Measurements from ENCODE around the gene IGFBP6. TPM values are rescaled to one million over a fixed set of nuclear protein-coding genes. Genes with fewer than 3 reads are reported as not detected.

Gene IGFBP6
- total RNA-seq, 1 experiment from 2014 or later, result 6.4 TPM

DNA sequence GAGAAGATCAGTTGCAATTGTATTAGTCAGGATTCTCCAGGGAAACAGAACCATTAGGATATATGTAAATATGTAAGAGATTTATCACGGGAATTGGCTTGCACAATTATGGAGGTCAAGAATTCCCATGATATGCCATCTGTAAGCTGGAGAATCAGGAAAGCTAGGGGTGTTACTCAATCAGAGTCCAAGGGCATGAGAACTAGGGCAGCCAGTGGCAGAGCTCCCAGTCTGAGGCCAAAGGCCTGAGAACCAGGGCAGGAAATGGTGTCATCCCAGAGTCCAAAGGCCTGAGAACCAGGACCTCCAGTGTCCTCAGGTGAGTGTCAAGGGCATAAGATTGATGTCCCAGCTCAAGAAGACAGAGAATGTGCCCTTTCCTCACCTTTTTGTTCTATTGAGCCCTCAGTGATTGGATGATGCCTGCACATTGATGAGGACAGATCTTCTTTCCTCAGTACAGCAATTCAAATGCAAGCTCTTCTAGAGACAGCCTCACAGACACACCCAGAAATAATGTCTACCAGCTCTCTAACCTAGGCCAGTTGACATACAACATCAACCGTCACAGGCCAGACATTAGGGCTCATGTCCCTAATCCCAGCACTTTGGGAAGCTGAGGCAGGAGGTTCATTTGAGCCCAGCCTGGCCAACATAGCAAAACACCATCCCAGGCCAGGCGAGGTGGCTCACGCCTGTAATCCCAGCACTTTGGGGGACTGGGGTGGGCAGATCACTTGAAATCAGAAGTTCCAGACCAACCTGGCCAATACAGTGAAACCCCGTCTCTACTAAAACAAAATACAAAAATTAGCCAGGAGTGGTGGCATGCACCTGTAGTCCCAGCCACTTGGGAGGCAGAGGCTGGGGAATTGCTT, 48.2 kb downstream of the IGFBP6 start (continued):
- TF ChIP-seq, protein P1, sequence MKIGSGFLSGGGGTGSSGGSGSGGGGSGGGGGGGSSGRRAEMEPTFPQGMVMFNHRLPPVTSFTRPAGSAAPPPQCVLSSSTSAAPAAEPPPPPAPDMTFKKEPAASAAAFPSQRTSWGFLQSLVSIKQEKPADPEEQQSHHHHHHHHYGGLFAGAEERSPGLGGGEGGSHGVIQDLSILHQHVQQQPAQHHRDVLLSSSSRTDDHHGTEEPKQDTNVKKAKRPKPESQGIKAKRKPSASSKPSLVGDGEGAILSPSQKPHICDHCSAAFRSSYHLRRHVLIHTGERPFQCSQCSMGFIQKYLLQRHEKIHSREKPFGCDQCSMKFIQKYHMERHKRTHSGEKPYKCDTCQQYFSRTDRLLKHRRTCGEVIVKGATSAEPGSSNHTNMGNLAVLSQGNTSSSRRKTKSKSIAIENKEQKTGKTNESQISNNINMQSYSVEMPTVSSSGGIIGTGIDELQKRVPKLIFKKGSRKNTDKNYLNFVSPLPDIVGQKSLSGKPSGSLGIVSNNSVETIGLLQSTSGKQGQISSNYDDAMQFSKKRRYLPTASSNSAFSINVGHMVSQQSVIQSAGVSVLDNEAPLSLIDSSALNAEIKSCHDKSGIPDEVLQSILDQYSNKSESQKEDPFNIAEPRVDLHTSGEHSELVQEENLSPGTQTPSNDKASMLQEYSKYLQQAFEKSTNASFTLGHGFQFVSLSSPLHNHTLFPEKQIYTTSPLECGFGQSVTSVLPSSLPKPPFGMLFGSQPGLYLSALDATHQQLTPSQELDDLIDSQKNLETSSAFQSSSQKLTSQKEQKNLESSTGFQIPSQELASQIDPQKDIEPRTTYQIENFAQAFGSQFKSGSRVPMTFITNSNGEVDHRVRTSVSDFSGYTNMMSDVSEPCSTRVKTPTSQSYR (CRISPR knock-in tag; IDR thresholded peaks at IDR 0.05), result no peak
- TF ChIP-seq, protein P2, sequence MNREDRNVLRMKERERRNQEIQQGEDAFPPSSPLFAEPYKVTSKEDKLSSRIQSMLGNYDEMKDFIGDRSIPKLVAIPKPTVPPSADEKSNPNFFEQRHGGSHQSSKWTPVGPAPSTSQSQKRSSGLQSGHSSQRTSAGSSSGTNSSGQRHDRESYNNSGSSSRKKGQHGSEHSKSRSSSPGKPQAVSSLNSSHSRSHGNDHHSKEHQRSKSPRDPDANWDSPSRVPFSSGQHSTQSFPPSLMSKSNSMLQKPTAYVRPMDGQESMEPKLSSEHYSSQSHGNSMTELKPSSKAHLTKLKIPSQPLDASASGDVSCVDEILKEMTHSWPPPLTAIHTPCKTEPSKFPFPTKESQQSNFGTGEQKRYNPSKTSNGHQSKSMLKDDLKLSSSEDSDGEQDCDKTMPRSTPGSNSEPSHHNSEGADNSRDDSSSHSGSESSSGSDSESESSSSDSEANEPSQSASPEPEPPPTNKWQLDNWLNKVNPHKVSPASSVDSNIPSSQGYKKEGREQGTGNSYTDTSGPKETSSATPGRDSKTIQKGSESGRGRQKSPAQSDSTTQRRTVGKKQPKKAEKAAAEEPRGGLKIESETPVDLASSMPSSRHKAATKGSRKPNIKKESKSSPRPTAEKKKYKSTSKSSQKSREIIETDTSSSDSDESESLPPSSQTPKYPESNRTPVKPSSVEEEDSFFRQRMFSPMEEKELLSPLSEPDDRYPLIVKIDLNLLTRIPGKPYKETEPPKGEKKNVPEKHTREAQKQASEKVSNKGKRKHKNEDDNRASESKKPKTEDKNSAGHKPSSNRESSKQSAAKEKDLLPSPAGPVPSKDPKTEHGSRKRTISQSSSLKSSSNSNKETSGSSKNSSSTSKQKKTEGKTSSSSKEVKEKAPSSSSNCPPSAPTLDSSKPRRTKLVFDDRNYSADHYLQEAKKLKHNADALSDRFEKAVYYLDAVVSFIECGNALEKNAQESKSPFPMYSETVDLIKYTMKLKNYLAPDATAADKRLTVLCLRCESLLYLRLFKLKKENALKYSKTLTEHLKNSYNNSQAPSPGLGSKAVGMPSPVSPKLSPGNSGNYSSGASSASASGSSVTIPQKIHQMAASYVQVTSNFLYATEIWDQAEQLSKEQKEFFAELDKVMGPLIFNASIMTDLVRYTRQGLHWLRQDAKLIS (CRISPR knock-in tag; IDR thresholded peaks at IDR 0.05; ENCODE audit: borderline replicate concordance), result no peak
- TF ChIP-seq, protein P3, sequence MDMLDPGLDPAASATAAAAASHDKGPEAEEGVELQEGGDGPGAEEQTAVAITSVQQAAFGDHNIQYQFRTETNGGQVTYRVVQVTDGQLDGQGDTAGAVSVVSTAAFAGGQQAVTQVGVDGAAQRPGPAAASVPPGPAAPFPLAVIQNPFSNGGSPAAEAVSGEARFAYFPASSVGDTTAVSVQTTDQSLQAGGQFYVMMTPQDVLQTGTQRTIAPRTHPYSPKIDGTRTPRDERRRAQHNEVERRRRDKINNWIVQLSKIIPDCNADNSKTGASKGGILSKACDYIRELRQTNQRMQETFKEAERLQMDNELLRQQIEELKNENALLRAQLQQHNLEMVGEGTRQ (CRISPR knock-in tag; IDR thresholded peaks at IDR 0.05), result no peak
- TF ChIP-seq, protein P4, sequence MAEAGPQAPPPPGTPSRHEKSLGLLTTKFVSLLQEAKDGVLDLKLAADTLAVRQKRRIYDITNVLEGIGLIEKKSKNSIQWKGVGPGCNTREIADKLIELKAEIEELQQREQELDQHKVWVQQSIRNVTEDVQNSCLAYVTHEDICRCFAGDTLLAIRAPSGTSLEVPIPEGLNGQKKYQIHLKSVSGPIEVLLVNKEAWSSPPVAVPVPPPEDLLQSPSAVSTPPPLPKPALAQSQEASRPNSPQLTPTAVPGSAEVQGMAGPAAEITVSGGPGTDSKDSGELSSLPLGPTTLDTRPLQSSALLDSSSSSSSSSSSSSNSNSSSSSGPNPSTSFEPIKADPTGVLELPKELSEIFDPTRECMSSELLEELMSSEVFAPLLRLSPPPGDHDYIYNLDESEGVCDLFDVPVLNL (CRISPR knock-in tag; IDR thresholded peaks at IDR 0.05; ENCODE audit: borderline replicate concordance, low read depth), result no peak
- no peak for TF ChIP-seq ZNF263 (CRISPR knock-in tag; IDR thresholded peaks at IDR 0.05; ENCODE audit: low read depth)
- no peak for TF ChIP-seq NR2C2 (CRISPR knock-in tag; IDR thresholded peaks at IDR 0.05)
- TF ChIP-seq, protein P5, sequence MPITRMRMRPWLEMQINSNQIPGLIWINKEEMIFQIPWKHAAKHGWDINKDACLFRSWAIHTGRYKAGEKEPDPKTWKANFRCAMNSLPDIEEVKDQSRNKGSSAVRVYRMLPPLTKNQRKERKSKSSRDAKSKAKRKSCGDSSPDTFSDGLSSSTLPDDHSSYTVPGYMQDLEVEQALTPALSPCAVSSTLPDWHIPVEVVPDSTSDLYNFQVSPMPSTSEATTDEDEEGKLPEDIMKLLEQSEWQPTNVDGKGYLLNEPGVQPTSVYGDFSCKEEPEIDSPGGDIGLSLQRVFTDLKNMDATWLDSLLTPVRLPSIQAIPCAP (CRISPR knock-in tag; IDR thresholded peaks at IDR 0.05), result no peak
- no peak for TF ChIP-seq ZNF671 (CRISPR knock-in tag; IDR thresholded peaks at IDR 0.05)
- TF ChIP-seq, protein P6, sequence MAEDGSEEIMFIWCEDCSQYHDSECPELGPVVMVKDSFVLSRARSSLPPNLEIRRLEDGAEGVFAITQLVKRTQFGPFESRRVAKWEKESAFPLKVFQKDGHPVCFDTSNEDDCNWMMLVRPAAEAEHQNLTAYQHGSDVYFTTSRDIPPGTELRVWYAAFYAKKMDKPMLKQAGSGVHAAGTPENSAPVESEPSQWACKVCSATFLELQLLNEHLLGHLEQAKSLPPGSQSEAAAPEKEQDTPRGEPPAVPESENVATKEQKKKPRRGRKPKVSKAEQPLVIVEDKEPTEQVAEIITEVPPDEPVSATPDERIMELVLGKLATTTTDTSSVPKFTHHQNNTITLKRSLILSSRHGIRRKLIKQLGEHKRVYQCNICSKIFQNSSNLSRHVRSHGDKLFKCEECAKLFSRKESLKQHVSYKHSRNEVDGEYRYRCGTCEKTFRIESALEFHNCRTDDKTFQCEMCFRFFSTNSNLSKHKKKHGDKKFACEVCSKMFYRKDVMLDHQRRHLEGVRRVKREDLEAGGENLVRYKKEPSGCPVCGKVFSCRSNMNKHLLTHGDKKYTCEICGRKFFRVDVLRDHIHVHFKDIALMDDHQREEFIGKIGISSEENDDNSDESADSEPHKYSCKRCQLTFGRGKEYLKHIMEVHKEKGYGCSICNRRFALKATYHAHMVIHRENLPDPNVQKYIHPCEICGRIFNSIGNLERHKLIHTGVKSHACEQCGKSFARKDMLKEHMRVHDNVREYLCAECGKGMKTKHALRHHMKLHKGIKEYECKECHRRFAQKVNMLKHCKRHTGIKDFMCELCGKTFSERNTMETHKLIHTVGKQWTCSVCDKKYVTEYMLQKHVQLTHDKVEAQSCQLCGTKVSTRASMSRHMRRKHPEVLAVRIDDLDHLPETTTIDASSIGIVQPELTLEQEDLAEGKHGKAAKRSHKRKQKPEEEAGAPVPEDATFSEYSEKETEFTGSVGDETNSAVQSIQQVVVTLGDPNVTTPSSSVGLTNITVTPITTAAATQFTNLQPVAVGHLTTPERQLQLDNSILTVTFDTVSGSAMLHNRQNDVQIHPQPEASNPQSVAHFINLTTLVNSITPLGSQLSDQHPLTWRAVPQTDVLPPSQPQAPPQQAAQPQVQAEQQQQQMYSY (CRISPR knock-in tag; IDR thresholded peaks at IDR 0.05), result no peak
- TF ChIP-seq JUN (CRISPR knock-in tag; IDR thresholded peaks at IDR 0.05), result no peak
- TF ChIP-seq CREB1 (CRISPR knock-in tag; IDR thresholded peaks at IDR 0.05), result no peak

Measured in WTC11 (cell line).